ENCODE results near the gene ENTPD8. TPM values are rescaled to one million over a fixed set of nuclear protein-coding genes. Genes with fewer than 3 reads are reported as not detected.

ENTPD8 gene
- total and polyA plus RNA-seq, 2 of the 4 experiments (the other 2 are of a cell fraction) = 0.07 TPM; not detected in 1

DNA sequence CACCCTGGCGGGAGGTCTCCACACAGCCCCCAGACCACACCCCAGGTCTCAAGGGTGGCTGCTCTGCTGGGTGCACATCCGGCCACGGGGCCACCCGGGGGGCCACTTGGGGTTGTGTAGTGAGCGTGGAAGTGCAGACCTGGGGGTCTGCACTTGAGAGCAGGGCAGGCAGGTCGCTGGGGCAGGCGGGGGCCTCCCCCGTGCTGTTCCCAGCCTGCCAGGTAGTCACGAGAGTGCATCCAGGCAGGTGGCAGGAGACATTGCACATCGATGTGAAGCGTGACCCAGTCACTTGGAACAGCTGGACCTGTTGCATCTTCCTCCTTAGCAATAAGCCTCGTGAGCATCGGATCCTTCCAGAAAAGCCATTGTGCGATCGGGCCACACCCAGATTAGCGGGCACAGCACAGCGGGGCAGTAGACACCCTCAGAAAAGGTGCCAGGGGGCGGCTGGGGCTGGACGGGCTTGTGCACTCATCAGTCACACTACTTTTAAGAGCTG is 4.8 kb upstream of the ENTPD8 start:
- in situ Hi-C loops (cut with MboI; ENCODE audit: low sequenced_read_pairs) = no loop called here
- peaks cover 2% of the 10 kb centered on the region; the same call in 1 of the 2 replicates for H3K4me1 ChIP-seq (ENCODE audit: control insufficient read depth, insufficient read depth, low read length)
- peaks cover 4% of the 10 kb centered on the region; the same call in 1 of the 2 replicates for H4K20me1 ChIP-seq (ENCODE audit: insufficient read depth, low read length)
- peaks cover 18% of the 10 kb centered on the region for H3K36me3 ChIP-seq (ENCODE audit: control insufficient read depth, insufficient read depth, low read length)
- H3K4ac ChIP-seq (ENCODE audit: low read depth, low read length) = no peak overlapping the region
- no peak overlapping the region for H3K4me3 ChIP-seq (ENCODE audit: insufficient read depth, low read depth, low read length)
- H3K9me3 ChIP-seq (ENCODE audit: control insufficient read depth, insufficient read depth, low read length) = no peaks in the 10 kb centered on the region
- H3K27ac ChIP-seq (ENCODE audit: insufficient read depth, low read length) = no peak overlapping the region
- H3K56ac ChIP-seq (ENCODE audit: extremely low read depth, insufficient read depth, low read length) = no peak overlapping the region
- H3K9me1 ChIP-seq (ENCODE audit: insufficient read depth, low read length) = no peaks in the 10 kb centered on the region
- H3K9ac ChIP-seq (ENCODE audit: low read depth, low read length) = no peak overlapping the region
- ATAC-seq (ENCODE audit: low read depth) = no peak
- ChIA-PET CTCF (interaction anchor here (0.9 kb wide), 2 partner anchors 8 to 9 kb away, joined by 3 read pairs; no protein-coding TSS in a partner anchor), POLR2A (ENCODE audit: unreplicated experiment) (no interaction called here)
- DNase-seq = no peak
- no peak overlapping the region for H3K18ac ChIP-seq (ENCODE audit: low read depth, low read length)
- H3K4me2 ChIP-seq (ENCODE audit: low read depth, low read length) = no peak overlapping the region
- H2AK5ac ChIP-seq (ENCODE audit: low read depth, low read length) = no peak overlapping the region
- H2AK9ac ChIP-seq (replicated peaks; ENCODE audit: low read depth, low read length, poor library complexity) = no peak overlapping the region
- TF ChIP-seq NFE2L2 (IDR thresholded peaks at IDR 0.05; ENCODE audit: low read depth, low read length) (no peak), FOS (IDR thresholded peaks at IDR 0.05; ENCODE audit: low read depth, low read length) (no peak), CTCF (conservative IDR thresholded peaks at IDR 0.05; ENCODE audit: low read depth, low read length) (no peak), RAD21 (IDR thresholded peaks at IDR 0.05; ENCODE audit: low read length) (no peak), RCOR1 (IDR thresholded peaks at IDR 0.05; ENCODE audit: insufficient replicate concordance, low read length) (no peak), CHD1 (IDR thresholded peaks at IDR 0.05; ENCODE audit: low read depth, low read length) (no peak), ELK1 (IDR thresholded peaks at IDR 0.05; ENCODE audit: borderline replicate concordance, low read depth, low read length) (no peak), MAZ (IDR thresholded peaks at IDR 0.05; ENCODE audit: borderline replicate concordance, low read depth, low read length) (no peak), RFX5 (IDR thresholded peaks at IDR 0.05; ENCODE audit: low read depth, low read length) (no peak), MXI1 (IDR thresholded peaks at IDR 0.05; ENCODE audit: borderline replicate concordance, low read depth, low read length) (no peak), CEBPB (IDR thresholded peaks at IDR 0.05; ENCODE audit: low read depth, low read length) (no peak), SMC3 (IDR thresholded peaks at IDR 0.05; ENCODE audit: low read depth, low read length) (no peak), BHLHE40 (IDR thresholded peaks at IDR 0.05; ENCODE audit: low read depth, low read length) (no peak), MAFK (IDR thresholded peaks at IDR 0.05; ENCODE audit: low read depth, low read length) (no peak), POLR2A (IDR thresholded peaks at IDR 0.05; ENCODE audit: low read depth, low read length) (no peak)
- TF ChIP-seq, protein P1, sequence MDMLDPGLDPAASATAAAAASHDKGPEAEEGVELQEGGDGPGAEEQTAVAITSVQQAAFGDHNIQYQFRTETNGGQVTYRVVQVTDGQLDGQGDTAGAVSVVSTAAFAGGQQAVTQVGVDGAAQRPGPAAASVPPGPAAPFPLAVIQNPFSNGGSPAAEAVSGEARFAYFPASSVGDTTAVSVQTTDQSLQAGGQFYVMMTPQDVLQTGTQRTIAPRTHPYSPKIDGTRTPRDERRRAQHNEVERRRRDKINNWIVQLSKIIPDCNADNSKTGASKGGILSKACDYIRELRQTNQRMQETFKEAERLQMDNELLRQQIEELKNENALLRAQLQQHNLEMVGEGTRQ (IDR thresholded peaks at IDR 0.05; ENCODE audit: low read depth, low read length) = no peak
- no TSS peak for BruUV-seq (replicated peaks)
- intact Hi-C loops (cut with micrococcal nuclease) = loop anchor here (2.0 kb wide), 2 partner anchors 151 to 159 kb away; no protein-coding TSS in a partner anchor
- dilution Hi-C loops (cut with HindIII; ENCODE audit: low sequenced_read_pairs, unreplicated experiment) = no loop called here
- H2BK120ac ChIP-seq (ENCODE audit: low read depth, low read length) = no peak overlapping the region
- no peak overlapping the region for H4K8ac ChIP-seq (ENCODE audit: low read depth in 2 of 2, low read length in 2 of 2)
- no peak overlapping the region for H4K5ac ChIP-seq (ENCODE audit: low read depth, low read length)
- H4K91ac ChIP-seq (ENCODE audit: insufficient read depth, low read depth, low read length) = no peak overlapping the region
- no peak overlapping the region for H3K23ac ChIP-seq (ENCODE audit: low read depth, low read length)
- H3K79me1 ChIP-seq (ENCODE audit: low read depth in 1 of 2, low read length in 2 of 2) = no peaks in the 10 kb centered on the region
- no peak overlapping the region for H3K14ac ChIP-seq (replicated peaks; ENCODE audit: low read depth, low read length)
- H2BK20ac ChIP-seq (ENCODE audit: low read depth, low read length) = no peak overlapping the region
- no peak overlapping the region for H2AFZ ChIP-seq (replicated peaks; ENCODE audit: low read length, poor library complexity)
- peaks cover 3% of the 10 kb centered on the region; the same call in 1 of the 2 replicates for H3K27me3 ChIP-seq (ENCODE audit: control insufficient read depth, insufficient read depth, low read length)
- WGBS, 2 experiments (ENCODE audit: extremely low coverage in 2 of 2, insufficient read length in 1 of 2) = 66% methylated on average over 5 of the region's 19 CpGs; no CpG with 5 or more reads in 1 of the 2 experiments
- no peak overlapping the region for H2BK15ac ChIP-seq (ENCODE audit: low read depth, low read length)
- no peak overlapping the region for H2BK5ac ChIP-seq (ENCODE audit: low read depth, low read length, poor library complexity, severe bottlenecking)

All from IMR-90 (cell line).